GM19328 (cell line): ENCODE data around the gene B9D1.

Experiments
- ATAC-seq: cut with Tn5 transposase; IDR thresholded peaks from one replicate; pipeline ENCODE4 v1.9.1; 2021; ENCODE audit warnings: mild to moderate bottlenecking, moderate library complexity; ENCODE audit not compliant: unreplicated experiment

The B9D1 gene

DNA sequence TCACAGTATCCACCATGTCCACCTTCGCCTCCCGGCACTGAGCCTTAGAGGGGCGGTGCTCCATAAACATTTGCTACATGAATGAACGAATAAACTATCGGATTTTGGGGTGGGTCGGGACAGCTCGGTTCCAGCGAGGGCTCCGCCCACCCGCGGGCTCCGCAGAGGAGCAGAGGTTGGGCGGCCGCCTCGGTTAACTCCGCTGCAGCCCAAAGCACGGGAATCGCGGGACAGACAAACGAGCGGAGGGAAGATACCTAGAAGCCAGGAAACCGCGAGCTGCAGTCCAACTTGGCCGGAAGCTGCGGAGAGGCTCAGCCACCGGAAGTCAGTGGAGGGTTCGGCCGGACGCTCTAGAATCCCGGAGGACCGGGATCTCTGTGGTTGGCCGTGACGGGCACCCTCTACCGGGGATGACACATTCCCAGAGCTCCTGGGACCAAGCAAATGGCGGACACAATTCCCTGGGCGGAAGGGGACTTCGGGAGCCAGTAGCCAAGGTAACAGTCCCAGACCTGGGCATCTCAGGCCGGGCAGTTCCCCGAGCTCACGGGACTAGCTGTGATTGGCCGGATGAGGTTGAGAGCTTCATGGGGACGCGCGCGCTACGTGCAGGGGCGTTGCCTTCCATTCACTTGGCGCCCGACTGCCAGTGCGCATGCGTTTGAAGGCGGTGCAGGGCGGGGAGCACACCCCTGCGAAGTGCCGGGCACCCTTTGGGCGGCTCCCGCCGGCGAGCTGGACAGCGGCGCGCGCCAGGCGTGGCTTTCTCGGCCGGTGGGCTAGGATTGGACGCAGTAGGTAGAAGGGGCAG lies 15.3 kb upstream of the B9D1 start:
- ATAC-seq, result peak; percentile 92

DNA sequence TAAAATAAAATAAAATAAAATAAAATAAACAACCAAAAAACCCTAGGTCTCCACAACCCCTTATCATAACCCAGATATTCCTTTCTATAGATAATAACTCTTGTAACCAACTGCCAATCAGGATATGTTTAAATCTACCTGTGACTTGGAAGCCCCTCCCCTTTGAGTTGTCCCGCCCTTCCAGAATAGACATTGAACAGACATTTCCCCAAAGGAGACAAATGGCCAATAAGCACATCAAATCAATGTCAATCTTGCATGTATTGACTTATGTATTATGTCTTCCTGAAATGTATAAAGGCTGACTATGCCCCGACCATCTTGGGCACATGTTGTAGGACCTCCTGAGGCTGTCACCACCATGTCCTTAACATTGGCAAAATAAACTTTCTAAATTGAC lies 14.3 kb upstream of the B9D1 start:
- no peak for ATAC-seq

DNA sequence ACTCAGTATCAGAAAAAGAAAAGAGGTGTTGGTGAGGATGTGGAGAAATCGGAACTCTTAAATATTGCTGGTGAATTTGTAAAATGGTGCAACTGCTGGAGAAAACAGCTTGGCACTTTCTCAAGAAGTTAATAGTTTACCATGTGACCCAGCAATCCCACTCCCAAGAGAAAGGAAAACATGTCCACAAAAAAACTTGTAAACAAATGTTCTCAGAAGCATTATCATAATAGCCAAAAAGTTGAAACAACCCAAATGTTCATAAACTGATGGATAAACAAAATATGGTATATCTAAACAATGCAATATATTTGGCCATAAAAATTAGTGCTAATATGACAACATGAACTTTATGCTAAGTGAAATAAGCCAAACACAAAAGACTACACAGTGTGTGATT lies 13.2 kb upstream of the B9D1 start:
- ATAC-seq, result no peak

DNA sequence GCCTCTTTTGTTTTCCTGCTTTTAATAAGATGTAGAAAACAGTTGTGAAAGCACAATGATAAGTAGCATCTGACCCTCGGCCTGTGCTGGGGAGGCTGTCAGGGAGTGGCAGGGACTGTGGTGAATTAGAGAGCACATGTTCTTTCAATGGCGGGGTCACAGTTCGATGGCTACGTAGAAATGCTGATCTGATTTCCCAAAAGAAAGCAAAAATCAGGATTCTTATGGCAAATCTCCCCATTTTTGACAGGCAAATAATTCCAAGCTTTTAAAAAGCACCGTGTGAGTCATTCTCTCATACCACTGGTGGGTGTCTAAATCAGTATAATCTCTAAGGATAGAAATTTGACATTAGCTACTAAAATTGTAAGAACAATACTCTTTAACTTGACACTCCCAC lies 11.6 kb upstream of the B9D1 start:
- no peak for ATAC-seq

DNA sequence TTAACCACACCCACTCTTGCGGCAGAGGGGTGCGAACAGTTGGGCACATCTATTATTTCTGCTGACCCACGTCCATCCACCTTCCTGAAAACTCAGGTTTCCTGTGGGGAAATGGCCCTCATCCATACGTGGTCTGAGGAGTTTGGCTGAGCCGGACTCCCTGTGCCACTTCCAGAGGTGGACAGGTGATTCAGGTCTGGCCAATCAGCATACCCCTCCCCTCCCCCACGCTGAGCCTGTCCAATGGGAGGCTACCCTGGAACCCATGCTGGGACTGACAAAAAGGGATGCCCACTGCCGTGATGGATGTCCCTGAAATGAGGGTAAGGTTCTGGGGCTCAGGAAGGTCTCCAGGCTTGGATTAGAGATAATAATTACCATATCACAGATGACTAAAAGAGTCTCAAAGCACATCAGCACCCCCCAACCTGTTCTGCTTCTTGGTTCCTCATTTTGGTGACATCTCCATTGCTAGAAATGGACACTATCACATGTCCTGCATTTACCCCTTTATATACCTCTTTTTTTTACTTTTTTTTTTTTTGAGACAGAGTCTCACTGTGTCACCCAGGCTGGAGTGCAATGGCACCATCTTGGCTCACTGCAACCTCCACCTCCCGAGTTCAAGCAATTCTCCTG lies 10.5 kb upstream of the B9D1 start:
- ATAC-seq, result no peak

DNA sequence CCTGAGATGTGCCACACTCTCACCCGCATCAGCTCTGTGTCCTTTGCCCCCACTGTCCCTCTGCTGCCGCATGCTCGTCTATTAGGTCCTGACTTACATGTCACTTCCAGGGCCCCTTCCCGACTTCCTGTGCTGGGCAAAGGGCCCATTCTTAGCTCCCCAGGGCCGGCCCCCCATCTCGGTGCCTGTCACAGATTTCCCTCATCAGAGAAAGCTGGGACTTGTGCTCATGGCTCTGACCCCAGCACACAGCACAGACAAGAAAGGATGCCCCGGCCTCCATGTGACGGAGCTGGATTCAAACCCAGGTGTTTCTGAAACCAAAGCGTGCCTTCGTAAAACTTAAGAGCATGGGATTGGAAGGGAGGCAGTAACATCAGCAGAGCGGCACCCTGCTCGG lies 9.9 kb upstream of the B9D1 start:
- no peak for ATAC-seq

DNA sequence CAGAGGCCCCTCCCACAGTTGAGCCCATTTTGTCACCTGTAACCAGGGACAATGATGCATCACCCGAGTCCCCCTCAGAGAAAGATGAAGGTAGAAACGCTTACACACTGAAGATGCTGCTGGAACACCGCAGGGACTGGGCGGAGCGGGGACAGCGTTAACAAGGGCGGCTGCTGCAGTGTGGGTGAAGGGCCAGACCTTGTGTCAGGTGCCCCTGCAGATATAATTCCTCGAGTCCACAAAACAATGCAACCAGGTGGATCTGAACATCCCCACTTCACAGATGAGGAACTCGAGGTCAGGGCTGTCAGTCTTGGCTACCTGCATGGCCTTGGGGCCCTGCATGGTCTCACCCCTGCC lies 9.5 kb upstream of the B9D1 start:
- ATAC-seq, result no peak

DNA sequence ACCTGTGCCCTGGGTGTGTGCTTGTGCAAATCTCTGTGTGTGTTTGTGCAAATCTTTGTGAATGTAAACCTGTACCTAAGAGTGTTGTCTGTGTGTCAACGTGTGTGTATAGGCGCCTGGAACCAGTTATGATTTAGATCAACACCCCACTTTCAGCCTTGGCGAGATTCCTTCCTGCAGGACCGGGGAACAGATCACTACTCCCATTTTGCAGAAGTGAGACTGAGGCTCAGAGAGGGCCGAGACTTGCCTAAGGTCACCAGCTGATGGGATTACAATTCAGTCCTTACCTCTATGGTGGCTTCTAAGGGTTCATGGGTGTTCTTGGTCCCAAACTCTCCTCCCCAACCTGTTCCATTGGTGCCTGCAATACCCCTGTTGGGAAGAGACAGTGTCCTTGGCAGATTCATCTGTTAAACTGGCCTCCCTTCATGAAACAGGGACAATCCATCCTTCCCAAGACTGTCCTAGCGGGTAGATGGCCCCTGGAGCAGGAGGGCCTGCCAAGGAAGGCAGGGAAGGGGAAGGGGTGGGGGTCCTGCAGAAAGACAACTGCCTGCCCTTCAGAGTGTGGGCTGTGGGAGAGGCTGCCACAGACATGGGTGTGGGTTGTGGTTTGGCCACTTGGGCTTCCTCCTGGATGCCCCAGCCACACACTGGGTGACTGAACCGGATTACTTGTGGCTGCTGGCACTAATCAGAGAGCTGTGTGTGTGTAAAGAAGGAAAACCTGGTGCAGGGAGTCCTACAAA lies 8.9 kb upstream of the B9D1 start:
- no peak for ATAC-seq

DNA sequence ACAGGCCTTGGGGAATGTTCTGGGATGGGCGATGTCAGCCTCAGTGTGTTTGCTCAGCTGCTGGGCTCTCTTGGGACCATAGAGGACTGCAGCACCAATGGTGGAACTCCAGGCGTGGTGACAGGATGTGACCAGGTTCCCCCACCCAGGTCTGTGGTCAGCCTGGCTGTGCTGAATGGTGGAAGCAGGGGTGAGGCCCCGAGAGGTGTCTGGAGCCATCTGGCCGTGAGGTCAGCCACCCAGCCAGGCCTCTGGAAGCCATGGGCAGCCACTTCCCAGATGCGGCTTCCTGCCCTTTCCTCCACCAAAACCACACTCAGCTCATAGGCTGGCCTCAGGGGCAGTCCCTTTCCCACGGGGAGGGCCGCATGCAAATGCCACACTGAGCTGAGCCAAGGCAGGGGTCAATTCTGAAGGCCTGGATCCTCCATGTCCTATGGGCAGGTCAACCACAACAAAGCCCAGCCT lies 8.0 kb upstream of the B9D1 start:
- ATAC-seq, result no peak

DNA sequence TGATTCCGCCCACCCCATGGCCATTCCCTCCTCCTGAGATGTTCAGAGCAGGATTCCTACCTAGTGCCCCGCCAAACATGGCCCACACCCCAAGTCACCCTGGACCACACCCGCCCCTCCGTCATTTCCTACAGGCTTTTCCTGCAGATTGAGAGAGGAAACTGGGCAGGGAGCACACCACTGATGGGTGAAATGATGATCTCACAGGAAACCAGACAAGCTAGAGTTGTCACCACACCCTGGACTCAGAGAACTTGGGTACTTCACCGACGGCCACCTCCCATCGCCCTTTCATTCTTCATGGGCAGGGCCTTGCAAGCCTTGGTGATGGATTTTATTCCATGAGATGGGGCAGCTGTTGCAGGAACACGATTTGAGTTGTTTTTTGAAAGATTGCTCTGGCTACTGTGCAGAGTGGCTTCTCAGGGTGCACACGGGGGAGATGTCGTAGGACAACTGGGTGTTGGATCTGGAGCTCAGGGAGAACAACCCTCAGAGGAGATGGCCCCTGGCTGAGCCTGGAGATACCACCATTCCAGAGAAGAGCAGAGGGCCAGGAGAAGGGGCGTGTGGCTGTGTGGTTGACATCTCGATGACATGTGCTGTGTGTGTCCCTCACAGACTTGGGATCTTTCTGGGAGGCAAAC lies 7.4 kb upstream of the B9D1 start:
- ATAC-seq, result no peak

DNA sequence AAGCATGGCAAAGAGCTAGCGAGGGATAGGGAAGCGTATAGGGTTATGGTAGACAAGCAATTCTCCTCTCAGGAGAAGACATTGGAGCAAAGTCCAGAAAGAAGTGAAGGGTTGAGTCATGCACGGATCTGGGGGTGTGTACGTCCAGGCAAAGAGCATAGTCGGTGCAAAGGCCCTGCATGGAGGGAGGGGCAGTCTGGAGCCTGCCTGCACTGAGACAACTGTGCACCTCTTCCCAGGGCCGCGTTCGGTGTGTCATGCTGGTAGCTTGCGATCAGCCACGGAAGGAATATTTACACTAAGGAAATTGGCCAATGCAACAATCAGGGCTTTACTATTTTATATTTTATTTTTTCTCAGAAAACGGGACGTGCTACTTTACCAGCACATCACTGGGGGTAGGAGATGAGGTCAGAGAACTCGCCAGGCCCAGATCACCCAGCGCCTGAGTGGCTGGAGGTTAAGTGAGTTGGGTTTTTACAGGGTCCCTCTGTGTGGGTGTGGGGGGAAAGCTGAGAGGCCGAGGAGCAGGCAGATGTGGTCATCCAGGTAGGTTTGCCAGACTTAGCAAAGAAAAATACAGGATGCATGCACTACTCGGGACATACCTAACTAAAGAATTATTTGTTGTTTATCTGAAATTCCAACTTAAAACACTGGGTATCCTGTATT lies 6.7 kb upstream of the B9D1 start:
- no peak for ATAC-seq

DNA sequence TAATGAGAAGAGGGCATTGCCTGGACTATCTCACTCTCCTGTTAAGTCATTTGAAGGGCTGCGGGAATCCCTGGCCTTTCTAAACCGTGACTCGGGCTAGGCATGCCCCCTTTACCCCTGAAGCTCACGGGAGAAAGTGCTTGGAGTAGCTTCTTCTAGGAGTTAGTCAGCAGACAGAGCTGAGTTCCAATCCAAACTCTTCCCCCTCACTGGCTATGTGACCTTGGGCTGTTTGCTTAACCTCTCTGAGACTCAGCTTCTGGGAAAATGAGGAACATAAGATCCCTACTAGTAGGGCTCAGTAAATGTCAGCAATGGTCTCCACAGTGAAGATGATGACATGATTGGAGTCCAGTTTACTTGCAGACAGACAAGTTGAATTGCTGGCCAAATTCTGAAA lies 5.7 kb upstream of the B9D1 start:
- ATAC-seq, result no peak

DNA sequence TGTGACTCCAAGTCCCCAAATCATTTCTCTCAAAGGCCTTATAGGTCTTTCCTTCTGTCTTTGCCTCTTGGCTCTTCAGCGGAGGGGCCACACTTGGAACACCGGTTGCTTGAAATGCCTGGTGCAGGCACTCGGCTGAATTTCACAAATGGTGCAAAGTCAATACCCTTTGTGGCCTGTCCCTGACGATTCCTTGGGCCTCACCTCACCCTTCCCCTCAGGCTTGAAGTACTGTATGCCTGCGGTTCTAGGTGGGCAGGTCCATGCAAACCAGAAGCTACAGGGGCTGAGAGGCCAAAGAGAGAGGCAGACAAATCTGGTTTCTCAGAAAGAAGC lies 4.1 kb upstream of the B9D1 start:
- no peak for ATAC-seq

DNA sequence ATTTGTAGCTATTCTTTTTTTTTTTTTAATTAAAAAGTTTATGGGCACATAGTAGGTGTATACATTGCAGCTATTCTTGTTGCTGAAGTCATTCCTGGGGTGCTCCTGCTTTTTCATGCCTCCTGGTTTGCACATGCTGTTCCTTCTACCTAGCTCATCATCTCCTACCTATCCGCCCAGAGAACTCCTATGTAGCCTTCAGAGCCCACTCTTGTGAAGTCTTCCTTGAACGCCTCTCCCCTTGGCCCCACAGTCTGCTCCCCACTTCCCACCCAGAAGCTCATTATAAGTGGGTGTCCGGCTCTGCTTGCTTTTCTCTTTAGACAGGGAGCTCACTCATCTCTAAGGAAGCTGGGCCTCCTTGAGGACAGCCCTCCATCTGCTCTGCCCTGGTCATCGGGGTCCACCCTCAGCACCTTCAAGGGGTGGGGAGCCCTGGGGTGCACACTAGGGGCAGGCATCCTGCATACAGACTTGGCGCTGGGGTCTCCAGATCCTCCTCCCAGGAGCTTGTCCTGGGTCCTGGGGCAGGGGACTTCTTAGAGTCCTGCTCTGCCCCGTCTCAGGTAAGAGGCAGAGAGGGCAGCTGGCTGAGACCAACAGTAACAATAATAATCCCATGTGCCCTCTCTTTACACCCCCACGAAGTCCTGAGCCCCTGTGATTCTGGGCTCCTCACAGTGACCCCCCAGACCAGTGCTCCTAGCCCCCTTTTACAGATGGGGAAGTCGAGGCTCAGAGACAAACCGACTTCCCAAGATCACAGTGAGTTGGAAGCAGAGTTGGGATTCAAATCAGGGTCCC lies 3.5 kb upstream of the B9D1 start:
- ATAC-seq, result no peak

DNA sequence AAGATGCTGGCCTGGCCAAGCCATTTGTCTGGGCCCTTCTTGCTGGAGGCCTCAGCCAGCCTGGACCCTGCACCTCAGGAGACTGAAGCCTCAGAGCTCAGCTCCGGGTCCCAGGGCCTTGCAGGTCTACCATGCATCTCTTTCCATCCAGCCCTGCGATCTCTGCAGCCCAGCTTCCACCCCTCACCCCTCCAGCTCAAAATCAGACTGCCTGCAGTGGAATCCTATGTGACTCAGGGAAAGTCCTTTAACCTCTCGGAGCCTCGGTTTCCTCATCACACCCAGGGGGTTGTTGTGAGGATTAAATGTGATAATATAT lies 2.9 kb upstream of the B9D1 start:
- ATAC-seq, result no peak

DNA sequence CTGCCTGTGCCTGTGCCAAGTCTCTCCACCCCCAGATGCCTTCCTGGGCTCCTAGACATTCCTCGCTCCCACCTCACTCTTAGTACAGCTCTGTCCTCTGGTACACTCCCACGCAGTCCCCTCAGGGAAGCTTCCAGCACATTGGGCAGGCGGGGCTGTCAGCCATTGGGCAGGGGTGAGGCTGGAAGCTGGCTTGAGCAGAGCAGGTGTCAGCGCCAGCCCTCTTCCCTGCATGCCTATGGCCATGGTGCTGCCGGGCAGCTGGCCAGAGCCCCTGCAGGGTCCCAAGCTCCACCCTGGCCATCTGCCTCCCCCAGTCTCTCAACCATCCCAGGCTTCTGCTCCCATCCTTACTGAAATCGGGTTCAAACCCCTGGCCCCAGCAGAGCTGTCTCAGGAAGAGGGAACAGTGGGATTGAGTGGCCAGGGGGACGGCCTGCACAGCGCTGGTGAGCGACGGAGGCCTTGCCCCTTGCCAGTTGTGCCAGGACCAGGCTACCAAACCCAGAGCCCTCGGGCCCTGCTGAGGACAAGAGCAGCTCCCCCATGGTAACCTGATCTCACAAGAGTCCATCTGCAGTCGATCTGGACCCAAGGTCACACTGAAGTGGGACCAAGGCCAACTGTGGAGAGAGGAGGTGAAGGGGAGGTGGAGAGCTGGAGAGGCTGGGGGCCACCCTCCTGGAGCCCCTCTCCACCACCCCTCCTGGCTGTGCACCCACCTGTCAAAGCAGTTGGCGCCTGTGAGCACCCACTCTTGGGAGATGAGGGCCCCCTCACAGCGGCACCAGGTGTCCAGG lies 2.4 kb upstream of the B9D1 start:
- ATAC-seq, result no peak

DNA sequence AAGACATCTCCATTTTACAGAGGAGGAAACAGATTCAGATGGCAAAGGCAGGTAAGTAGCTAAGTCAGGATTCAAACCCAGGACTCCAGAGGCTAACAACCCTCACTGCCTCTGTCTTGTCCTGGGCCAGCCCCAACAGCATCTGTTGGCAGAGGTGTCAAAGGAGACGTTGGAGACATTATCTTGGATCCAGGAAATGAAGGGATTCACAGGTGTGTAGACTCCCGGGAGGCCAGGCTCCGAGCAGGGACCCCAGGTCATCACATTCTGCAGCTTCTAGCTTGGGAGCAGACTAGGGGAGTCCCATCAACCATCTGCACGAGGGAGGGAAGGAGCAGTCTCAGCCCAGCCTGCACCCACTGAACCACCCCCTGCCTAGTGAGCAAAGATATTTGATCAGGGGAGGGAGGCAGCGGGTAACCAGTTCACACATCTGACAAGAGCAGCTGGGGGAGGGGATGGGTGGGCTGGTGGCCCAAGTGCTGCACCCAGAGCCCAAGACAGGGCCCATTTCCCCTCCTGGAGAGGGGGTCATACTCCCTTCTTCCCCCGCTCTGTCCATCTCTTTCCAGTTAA lies 1.0 kb upstream of the B9D1 start:
- ATAC-seq, result no peak

DNA sequence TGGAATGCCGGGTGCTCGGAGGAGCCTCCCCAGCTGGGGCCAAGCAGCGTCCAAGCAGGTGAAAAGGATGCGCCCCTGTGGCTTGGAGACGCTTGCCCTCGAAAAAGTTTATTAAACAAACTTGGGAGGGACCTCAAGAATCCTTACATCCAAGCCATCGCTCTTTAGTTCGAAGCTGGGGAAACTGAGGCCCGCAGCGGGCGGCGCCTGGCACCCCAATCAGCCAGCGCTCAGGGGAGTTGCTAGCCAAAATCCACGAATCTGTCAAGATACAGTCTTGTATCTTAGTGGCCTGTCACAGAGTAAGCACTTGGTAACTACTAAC lies 553 bp upstream of the B9D1 start:
- no peak for ATAC-seq

DNA sequence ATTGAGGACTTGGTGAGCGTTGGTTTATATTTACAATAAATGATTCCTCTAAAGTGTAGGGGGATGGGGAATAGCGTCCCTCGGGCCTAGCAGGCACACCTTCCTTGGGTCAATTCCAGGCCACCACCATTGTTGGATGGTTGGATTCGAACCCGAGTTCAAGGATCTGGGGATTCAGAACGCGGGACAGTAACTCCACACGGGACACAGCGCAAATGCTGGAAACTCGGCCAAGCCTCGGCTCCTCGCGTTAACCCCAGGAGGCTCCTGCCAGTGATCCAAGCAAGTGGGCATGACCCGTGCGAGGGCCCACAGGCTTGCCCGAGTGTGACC lies 613 bp downstream of the B9D1 start:
- ATAC-seq, result no peak

DNA sequence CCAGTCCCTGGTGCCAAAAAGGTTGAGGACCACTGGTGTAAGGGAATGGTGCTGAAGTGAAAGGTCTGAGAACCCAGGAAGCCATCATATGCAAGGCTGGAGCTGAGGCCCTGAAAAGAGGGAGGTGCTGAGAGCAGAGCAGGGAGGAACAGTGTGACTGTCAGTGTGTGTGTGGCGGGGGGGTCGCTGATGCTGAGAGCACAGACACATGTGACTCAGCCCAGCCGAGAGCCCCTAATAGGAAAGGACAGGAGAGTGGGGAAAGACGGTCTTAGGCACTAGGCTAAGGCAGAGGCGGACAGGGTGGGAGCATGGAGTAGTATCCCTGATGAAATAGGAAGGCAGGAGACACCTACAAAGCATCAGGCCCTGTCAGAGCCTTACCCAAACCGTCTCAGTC lies 1.2 kb downstream of the B9D1 start:
- no peak for ATAC-seq
